Activated gamma-delta T cell treated with anti-CD3 and anti-CD28 coated beads, Interleukin-2, amount 50 U/mL, for 16 hours (primary cell): ENCODE results near the gene MRPS2.
"Not testable (repeated sequence)": the region's sequence is repeated elsewhere in the genome, so short reads cannot be mapped to it uniquely, and the experiment has no call there.

Source experiments
- DNase-seq: peaks from one replicate; pipeline ENCODE4 v3.0.0-alpha.2; 2020; ENCODE audit warnings: low read depth

MRPS2 gene

GRCh38 chr9:135531096-135531495, 30.6 kb downstream of the MRPS2 start:
- no peak for DNase-seq

- no peak for DNase-seq
Measured at GRCh38 chr9:135533113-135533512, 32.6 kb downstream of the MRPS2 start.

DNA sequence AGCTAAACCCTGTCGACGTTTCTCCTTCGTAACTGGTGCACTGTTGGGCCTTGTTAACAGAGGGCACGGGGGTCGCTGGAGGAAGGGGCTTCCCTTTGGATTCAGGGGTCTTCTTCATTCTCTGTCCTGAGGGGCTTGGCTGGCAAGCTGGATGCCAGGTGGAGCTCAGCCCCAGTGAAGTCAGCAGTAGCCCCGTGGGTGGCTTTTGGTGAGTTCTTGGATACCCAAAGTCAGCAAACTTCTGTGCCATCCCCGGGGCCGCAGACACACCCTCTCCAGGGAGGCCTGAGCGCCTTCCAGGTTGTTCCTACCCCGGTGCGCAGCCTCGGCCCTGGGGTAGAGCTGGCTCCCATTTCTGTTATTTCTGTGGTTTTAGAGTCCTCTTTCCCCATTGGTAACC, 33.2 kb downstream of the MRPS2 start:
- DNase-seq = no peak

GRCh38 chr9:135534192-135534711, 33.8 kb downstream of the MRPS2 start:
- DNase-seq = not testable (repeated sequence)

GRCh38 chr9:135534826-135535225, 34.3 kb downstream of the MRPS2 start:
- not testable (repeated sequence) for DNase-seq

DNA sequence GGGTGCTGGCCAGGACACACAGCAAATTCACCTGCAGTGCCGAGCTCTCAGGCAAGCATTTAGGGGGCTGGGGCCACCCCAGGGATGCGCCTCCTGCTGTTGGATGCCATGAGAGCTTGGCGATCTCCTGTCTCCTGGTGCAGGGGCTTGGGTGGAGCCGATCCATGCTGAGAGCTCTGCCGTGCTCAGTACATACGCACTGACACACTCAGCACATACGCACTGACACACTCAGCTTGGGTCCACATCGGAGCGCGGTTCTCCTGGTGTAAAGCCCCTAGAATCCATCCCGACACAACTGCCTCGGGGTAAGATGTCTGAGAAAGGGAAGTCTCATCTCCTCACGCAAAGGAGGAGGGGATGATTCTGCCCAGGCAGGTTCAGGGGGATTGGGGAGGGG, 35.1 kb downstream of the MRPS2 start:
- not testable (repeated sequence) for DNase-seq

GRCh38 chr9:135536216-135536615, 35.7 kb downstream of the MRPS2 start:
- no peak for DNase-seq

DNA sequence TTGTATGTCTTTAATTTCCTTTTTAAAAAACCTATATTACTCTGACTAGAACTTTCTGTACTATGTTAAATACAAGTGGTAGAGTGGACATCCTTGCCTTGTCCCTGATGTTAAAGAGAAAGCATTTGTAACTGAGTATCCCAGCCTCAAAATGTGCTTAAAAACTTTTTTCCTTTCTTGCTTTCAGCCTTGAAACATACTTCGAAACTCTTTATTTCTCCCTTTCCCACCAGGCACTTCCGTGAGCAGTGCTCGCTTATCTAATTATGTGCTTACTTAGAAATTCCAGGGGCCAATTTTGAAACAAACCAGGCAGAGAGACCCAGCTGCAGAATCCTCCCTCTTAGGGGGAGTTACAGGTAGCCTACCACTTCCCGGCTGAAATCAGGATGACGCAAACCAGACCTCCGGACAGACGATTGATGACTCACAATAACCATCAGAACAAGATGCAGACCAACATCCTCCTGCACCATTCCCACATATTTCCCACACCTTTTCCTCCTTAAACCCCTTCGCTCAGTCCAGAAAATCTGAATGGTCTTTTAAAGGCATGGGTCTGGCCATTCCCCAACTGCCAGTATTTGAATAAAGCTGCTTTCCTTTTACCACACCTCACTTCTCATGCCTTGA, 42.9 kb downstream of the MRPS2 start:
- DNase-seq = not testable (repeated sequence)

- DNase-seq = no peak
Measured at GRCh38 chr9:135544981-135545635, 44.6 kb downstream of the MRPS2 start.

DNA sequence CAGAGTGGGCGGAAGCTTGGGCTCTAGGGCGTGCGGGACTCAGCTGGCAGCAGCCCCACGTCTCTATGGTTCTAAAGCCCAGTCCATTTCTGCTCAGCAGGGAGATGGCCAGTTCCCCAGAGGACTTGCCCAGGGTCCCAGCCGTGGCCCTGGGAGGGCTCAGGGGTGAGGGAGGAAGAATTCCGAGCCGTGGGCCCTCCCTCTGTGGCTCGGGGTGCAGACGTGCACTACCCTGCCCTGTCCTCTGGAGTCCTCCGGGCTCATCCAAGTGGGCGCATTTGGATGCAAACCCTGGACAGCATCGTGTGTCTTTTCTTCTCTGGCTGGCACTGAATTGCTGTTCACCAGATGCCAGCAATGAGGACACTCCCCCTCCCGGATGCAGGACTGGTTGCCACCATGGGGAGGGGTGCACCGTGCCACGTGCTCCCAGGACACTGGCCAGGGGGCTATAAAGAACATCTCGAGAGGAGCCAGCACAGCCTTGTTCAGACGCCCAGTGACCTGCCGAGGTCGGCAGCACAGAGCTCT, 45.2 kb downstream of the MRPS2 start, which contains the start of gene OBP2A:
TSS of gene OBP2A (plus strand) at position 481 of the 531 bp plus-strand sequence. CDS start 55 bp downstream, outside the sequence.
- DNase-seq = not testable (repeated sequence)

GRCh38 chr9:135546792-135547617, 46.5 kb downstream of the MRPS2 start:
- DNase-seq = not testable (repeated sequence)

GRCh38 chr9:135547756-135548736, 47.6 kb downstream of the MRPS2 start:
- no peak for DNase-seq

DNA sequence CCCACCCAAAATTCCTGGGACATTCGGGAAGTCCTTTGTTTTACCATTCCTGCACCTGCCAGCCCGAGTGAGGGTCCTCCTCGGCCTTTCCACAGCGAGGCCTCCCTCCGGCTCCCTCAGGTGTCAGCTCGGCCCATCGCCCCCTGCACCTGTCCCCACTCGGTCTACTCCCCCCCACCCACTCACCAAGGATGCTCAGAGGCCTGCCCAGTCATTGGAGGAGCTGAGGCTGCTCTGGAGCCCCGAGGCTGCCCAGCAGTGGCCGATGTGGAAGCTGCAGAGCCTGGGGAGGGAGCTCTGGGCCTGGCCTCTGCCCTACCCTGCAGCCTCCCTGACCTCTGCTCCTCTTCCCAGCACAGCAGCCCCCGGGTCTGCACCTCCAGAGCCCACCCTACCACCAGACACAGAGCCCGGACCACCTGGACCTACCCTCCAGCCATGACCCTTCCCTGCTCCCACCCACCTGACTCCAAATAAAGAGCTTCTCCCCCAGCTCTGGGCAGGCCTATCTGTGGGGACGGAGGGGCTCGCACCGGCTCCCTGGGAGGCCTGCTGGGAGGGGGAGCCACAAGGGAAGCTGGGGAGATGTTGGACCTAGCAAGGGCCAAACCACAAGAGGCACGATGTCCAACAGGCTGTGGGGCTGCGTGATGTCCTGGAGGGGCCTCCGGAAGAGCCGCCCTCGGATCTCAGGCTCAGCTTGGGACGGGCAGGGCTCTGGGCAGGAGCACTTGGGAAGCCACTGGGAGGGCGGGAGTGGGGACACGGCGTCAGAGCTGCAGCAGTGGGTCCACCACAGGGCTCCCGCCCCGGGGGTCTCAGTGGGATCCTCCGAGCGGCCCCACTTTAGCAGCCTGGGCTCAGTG, 49.2 kb downstream of the MRPS2 start:
- DNase-seq = not testable (repeated sequence)

DNA sequence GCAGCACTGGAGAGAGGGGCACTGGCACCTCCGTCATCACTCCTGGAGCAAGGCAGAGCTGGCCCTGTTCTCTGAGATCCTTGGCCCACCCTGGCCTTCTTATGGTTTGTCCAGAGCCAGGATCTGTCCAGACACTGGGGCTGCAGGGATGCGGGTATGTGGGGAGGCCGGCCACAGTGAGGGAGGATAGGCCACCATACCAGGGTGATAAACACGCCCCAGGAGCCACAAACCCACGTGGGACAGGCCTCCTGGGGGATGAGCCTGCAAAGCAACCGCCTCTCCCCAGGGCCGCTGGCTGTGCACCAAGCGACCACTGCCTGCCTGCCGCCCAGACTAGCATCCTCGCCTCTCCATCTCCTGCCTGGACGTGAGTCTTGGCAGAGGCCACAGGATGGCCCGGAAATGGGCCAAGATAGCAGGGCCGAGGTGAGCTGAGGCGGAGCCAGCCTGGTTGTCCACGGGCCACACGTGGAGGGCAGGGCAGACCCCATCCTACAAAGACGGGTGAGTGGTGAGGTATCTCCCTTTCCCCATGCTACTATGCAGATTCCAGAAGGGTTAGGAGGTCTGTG, 49.9 kb downstream of the MRPS2 start:
- DNase-seq = no peak

DNA sequence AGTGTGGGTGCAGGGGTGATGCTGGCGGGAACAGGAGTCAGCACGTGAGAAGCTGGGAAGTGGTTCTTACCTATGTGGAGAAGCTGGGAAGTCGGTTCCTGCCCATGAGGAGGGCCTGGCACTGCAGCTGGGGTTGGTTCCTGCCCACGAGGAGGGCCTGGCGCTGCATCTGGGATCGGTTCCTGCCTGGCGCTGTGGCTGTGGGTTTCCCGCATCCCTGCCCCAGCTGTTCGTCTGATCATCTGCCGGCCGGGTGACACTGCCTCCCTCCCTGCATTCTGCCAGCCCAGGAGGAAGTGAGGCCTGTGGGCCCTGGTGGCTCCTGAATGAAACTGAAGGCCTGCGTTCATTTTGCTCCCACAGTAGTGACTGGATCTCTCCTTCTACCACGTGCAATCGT, 50.5 kb downstream of the MRPS2 start:
- no peak for DNase-seq

DNA sequence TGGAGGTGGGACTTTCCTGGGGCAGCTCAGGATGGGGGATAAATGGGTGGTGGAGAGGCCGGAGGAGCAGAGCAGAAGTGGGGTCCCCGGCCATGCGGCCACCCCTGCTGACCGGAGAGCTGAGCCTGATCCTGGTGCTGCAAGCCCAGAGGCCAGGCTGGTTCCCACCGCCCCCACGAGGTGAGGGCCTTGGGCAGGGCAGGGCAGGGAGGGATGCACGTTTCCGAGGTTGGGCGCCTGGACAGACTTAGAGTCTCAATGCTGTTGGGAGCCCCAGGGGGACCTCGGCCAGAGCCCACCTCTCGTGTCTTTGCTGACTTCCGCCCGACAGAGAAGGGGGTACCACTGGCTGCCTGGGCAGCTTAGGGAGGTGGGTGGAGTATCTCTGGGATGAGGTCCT, 51.0 kb downstream of the MRPS2 start:
- no peak for DNase-seq

DNA sequence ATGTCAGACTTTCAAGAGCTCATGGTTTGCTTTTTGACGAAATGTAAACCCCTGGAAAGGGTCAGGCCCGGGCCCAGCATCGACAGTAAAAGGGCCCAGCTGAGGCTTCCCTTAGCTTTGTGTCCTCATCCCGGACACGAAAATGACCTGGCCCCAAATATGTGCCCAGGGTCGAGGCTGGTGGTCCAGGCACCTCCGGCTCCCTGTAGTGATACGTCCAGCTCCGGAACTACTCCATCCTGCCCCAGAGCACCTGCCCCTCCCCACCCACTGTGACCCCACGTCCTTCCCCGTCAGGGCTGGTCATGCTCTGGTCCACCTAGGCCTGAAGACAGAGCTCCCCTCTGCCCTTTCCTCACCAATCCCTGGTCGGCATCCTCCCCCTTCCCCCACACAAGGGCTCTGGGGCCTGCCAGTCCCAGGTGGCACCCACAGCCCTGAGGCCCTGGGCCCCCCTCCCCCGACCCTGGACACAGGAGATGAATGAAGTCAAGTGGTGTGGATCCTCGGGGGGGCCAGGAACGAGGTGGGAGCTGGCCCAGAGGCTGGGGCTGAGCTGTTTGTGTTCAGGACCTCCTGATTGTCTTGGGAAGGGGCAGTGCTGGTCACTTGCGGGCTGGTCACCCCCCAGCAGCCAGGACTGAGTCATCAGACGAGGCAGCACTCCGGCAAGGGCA, 51.7 kb downstream of the MRPS2 start:
- no peak for DNase-seq

- no peak for DNase-seq
Measured at GRCh38 chr9:135552698-135553171, 52.3 kb downstream of the MRPS2 start.
